H1 (cell line): Measurements from ENCODE around the gene MIPOL1. TPM values are rescaled to one million over a fixed set of nuclear protein-coding genes. Genes with fewer than 3 reads are reported as not detected.
"Not testable (repeated sequence)": the region's sequence is repeated elsewhere in the genome, so short reads cannot be mapped to it uniquely, and the experiment has no call there.

Source experiments
- CTCF ChIA-PET: fragments of 300-600 bp; sonication (Branson Sonifier 250); formaldehyde crosslinking; loops from one replicate; lab custom pipeline; 2021; ENCODE audit not compliant: partially characterized antibody; lab: Charles Lee
- POLR2A ChIA-PET: fragments of 300-600 bp; sonication (Branson Sonifier 250); formaldehyde crosslinking; loops from one replicate; lab custom pipeline; 2021; ENCODE audit warnings: inconsistent platforms; ENCODE audit not compliant: partially characterized antibody; lab: Charles Lee
- DNase-seq, 2 experiments: peaks; one replicate each; pipeline versions ENCODE4 v3.0.0 to v3.0.0-alpha.2; 2010 to 2022; ENCODE audit warnings: low spot score in 2 of 2, low read depth in 1 of 2, mixed read lengths in 1 of 2
- FAIRE-seq: peaks from 2 replicates; lab custom pipeline; 2011; peaks lifted over from hg19 to GRCh38; lab: Jason Lieb, UNC
- H2AFZ ChIP-seq: 2 replicates; pipeline ENCODE4 v1.8.1; 2012; ENCODE audit warnings: low read length, inconsistent platforms
- H2AK5ac ChIP-seq: 2 replicates; pipeline ENCODE4 v1.6.1; 2013; ENCODE audit warnings: low read depth, low read length
- H2BK120ac ChIP-seq: replicated peaks from 2 replicates; pipeline ENCODE3; 2013; ENCODE audit warnings: low read depth, low read length, inconsistent platforms
- H2BK12ac ChIP-seq: 2 replicates; pipeline ENCODE4 v1.6.1; 2013; ENCODE audit warnings: low read depth, low read length
- H2BK15ac ChIP-seq: 2 replicates; pipeline ENCODE4 v1.6.1; 2013; ENCODE audit warnings: low read length
- H2BK20ac ChIP-seq: 2 replicates; pipeline ENCODE4 v1.6.1; 2013; ENCODE audit warnings: low read length
- H2BK5ac ChIP-seq: 2 replicates; pipeline ENCODE4 v1.6.1; 2013; ENCODE audit warnings: low read depth, low read length
- H3K14ac ChIP-seq: 2 replicates; pipeline ENCODE4 v1.6.1; 2013; ENCODE audit warnings: inconsistent platforms; ENCODE audit not compliant: insufficient read length
- H3K18ac ChIP-seq: 2 replicates; pipeline ENCODE4 v1.6.1; 2013; ENCODE audit warnings: low read length; ENCODE audit errors: extremely low read depth
- H3K23ac ChIP-seq: 2 replicates; pipeline ENCODE4 v1.6.1; 2013; ENCODE audit warnings: inconsistent platforms; ENCODE audit not compliant: insufficient read length
- H3K23me2 ChIP-seq: 2 replicates; pipeline ENCODE4 v1.6.1; 2013; ENCODE audit warnings: low read depth, low read length
- H3K27ac ChIP-seq: 2 replicates; pipeline ENCODE4 v1.6.1; 2011; ENCODE audit warnings: low read depth, low read length, inconsistent platforms
- H3K27me3 ChIP-seq, 4 experiments: replicated peaks in 1 of 4; 1 replicate in 1 of 4; 2 replicates in 3 of 4; pipeline versions ENCODE4 v1.6.1 to v1.8.1; 2011 to 2013; ENCODE audit warnings: low read length in 3 of 4, mild to moderate bottlenecking in 3 of 4, inconsistent platforms in 2 of 4, mixed read lengths in 2 of 4, moderate library complexity in 1 of 4; ENCODE audit not compliant: control insufficient read depth in 3 of 4, insufficient read depth in 3 of 4; ENCODE audit errors: extremely low read depth in 1 of 4
- H3K36me3 ChIP-seq, 4 experiments: 2 replicates each; pipeline versions ENCODE4 v1.6.1 to v1.8.1; 2011 to 2013; ENCODE audit warnings: mild to moderate bottlenecking in 4 of 4, low read length in 3 of 4, moderate library complexity in 2 of 4, control low read depth in 1 of 4, inconsistent platforms in 1 of 4; ENCODE audit not compliant: insufficient read depth in 4 of 4, control insufficient read depth in 2 of 4
- H3K4ac ChIP-seq: replicated peaks from 2 replicates; pipeline ENCODE3; 2013; ENCODE audit warnings: low read length, low read depth, mixed read lengths, inconsistent platforms; ENCODE audit not compliant: insufficient read length
- H3K4me1 ChIP-seq, 4 experiments: replicated peaks in 1 of 4; 1 replicate in 1 of 4; 2 replicates in 3 of 4; pipeline versions ENCODE4 v1.6.1 to v1.8.1; 2011 to 2013; ENCODE audit warnings: low read length in 3 of 4, inconsistent platforms in 2 of 4, mixed read lengths in 1 of 4; ENCODE audit not compliant: insufficient read depth in 4 of 4, control insufficient read depth in 3 of 4
- H3K4me2 ChIP-seq, 2 experiments: 2 replicates each; pipeline versions ENCODE4 v1.6.1 to v1.8.1; 2011 to 2013; ENCODE audit warnings: low read depth in 2 of 2, low read length in 2 of 2, control low read depth in 1 of 2, inconsistent platforms in 1 of 2, mild to moderate bottlenecking in 1 of 2; ENCODE audit not compliant: insufficient read depth in 1 of 2
- H3K4me3 ChIP-seq, 4 experiments: fragments of 200-600, 300-600 bp in 1 of 4; sonication (generic), shearing (Covaris generic), sonication (Bioruptor Twin) in 1 of 4; 2 replicates each; pipeline versions ENCODE4 v1.5.1 to v1.8.1; 2011 to 2016; ENCODE audit warnings: low read length in 4 of 4, low read depth in 3 of 4, control low read depth in 2 of 4, inconsistent platforms in 2 of 4, mild to moderate bottlenecking in 2 of 4, mixed read lengths in 1 of 4, moderate library complexity in 1 of 4; ENCODE audit not compliant: insufficient read depth in 2 of 4; ENCODE audit errors: extremely low read depth in 1 of 4
- H3K56ac ChIP-seq: replicated peaks from 2 replicates; pipeline ENCODE3; 2013; ENCODE audit warnings: low read depth, mild to moderate bottlenecking, mixed read lengths, low read length, inconsistent platforms; ENCODE audit not compliant: insufficient read length
- H3K79me1 ChIP-seq: 2 replicates; pipeline ENCODE4 v1.6.1; 2013; ENCODE audit warnings: low read depth, low read length, control low read depth
- H3K79me2 ChIP-seq, 2 experiments: 2 replicates each; pipeline versions ENCODE4 v1.6.1 to v1.8.1; 2012 to 2013; ENCODE audit warnings: low read length in 2 of 2, mild to moderate bottlenecking in 2 of 2, inconsistent platforms in 1 of 2; ENCODE audit not compliant: insufficient read depth in 2 of 2, control insufficient read depth in 1 of 2
- H3K9ac ChIP-seq, 4 experiments: replicated peaks in 1 of 4; 1 replicate in 1 of 4; 2 replicates in 3 of 4; pipeline versions ENCODE4 v1.6.1 to v1.8.1; 2011 to 2013; ENCODE audit warnings: low read depth in 3 of 4, low read length in 3 of 4, control low read depth in 2 of 4, mild to moderate bottlenecking in 2 of 4, moderate library complexity in 2 of 4, inconsistent platforms in 1 of 4; ENCODE audit errors: extremely low read depth in 1 of 4
- H3K9me3 ChIP-seq, 2 experiments: 2 replicates each; pipeline versions ENCODE4 v1.6.1 to v1.8.1; 2012 to 2013; ENCODE audit warnings: mild to moderate bottlenecking in 2 of 2, moderate library complexity in 2 of 2, control low read depth in 1 of 2, inconsistent platforms in 1 of 2, low read depth in 1 of 2, low read length in 1 of 2, mixed read lengths in 1 of 2; ENCODE audit not compliant: insufficient read depth in 2 of 2
- H4K20me1 ChIP-seq, 2 experiments: replicated peaks in 1 of 2; 2 replicates each; pipeline versions ENCODE3 to v1.8.1; 2011 to 2013; ENCODE audit warnings: inconsistent platforms in 2 of 2, low read length in 2 of 2, mild to moderate bottlenecking in 1 of 2; ENCODE audit not compliant: insufficient read depth in 2 of 2, control insufficient read depth in 1 of 2
- H4K5ac ChIP-seq: 2 replicates; pipeline ENCODE4 v1.6.1; 2013; ENCODE audit warnings: low read length, low read depth, mixed read lengths, inconsistent platforms; ENCODE audit not compliant: insufficient read length
- H4K8ac ChIP-seq: 2 replicates; pipeline ENCODE4 v1.8.0; 2013; ENCODE audit warnings: mild to moderate bottlenecking, moderate library complexity, low read length, inconsistent platforms; ENCODE audit not compliant: insufficient read depth; ENCODE audit errors: extremely low read depth
- H4K91ac ChIP-seq: replicated peaks from 2 replicates; pipeline ENCODE3; 2013; ENCODE audit warnings: low read length, mixed read lengths, inconsistent platforms; ENCODE audit not compliant: insufficient read length
- WGBS, 2 experiments: shearing (Covaris generic) in 1 of 2; methylation state at CpG; one replicate each; pipeline versions ENCODE4 v1.1.6 to v1.1.7; 2013 to 2015; ENCODE audit warnings: low lambda C conversion rate in 2 of 2, mixed read lengths in 2 of 2, inconsistent platforms in 1 of 2, low coverage in 1 of 2, missing lambda C conversion rate in 1 of 2; ENCODE audit not compliant: insufficient replicate concordance in 2 of 2, insufficient coverage in 1 of 2, insufficient read length in 1 of 2; ENCODE audit errors: extremely low coverage in 1 of 2, missing lambda C conversion rate in 1 of 2; 5-methylcytosine and 5-hydroxymethylcytosine counted together
- polyA plus RNA-seq, 7 experiments: library from polyadenylated mRNA; depleted of rRNA in 3 of 7; stranded (reverse) in 5 of 7; unstranded in 2 of 7; fragments of >200 nt in 5 of 7; fragments of 200-250 nt in 2 of 7; gene quantifications; 1 replicate in 5 of 7; 2 replicates in 1 of 7; 4 replicates in 1 of 7; pipeline versions ENCODE4 v1.2.1 to v1.2.3, GENCODE V29; 2011 to 2013; ENCODE audit warnings: missing spikeins in 2 of 7, mixed read lengths in 2 of 7
- total RNA-seq: library from RNA; stranded (reverse); fragmentation: NEBNext Ultra II Directional; extraction: Animal tissue kit (Norgen Biotek cat#: 25700); gene quantifications from 2 replicates; pipeline ENCODE4 v1.2.1, GENCODE V29; 2021

MIPOL1 gene
- total and polyA plus RNA-seq, 2 of the 8 experiments (the other 6 are each of a cell fraction or from before 2014, with no cell fraction given), result 2.8 to 23.9 TPM

GRCh38 chr14:37295262-37295661 lies 97.5 kb downstream of the MIPOL1 start:
- H3K27ac ChIP-seq, H2BK12ac ChIP-seq, DNase-seq, H4K91ac ChIP-seq, CTCF ChIA-PET, H3K56ac ChIP-seq, H3K23me2 ChIP-seq, H3K79me2 ChIP-seq, H3K14ac ChIP-seq, H2AK5ac ChIP-seq, H4K8ac ChIP-seq, H3K9ac ChIP-seq, H3K4me2 ChIP-seq, H2BK120ac ChIP-seq, H2BK15ac ChIP-seq, FAIRE-seq, POLR2A ChIA-PET, H2AFZ ChIP-seq, H4K20me1 ChIP-seq, H2BK20ac ChIP-seq, H3K4me3 ChIP-seq, H3K4me1 ChIP-seq, H3K27me3 ChIP-seq, H3K18ac ChIP-seq, H4K5ac ChIP-seq, H3K79me1 ChIP-seq, H3K23ac ChIP-seq, H3K4ac ChIP-seq, H2BK5ac ChIP-seq: not testable (repeated sequence)
- Histone ChIP-seq H3K36me3 (peaks cover 0 to 21% (median 4%) of the 10 kb centered on the region in 4 experiments; a peak in 3 of 8 replicates), H3K9me3 (peaks cover 15 to 22% of the 10 kb centered on the region in 2 experiments)
- 100% methylated on average over 1 of the region's 1 CpG; no CpG with 5 or more reads in 1 of the 2 experiments for WGBS, 2 experiments
